DND-41 (cell line): Measurements from ENCODE around the gene ING2.

Experiments used
- ATAC-seq: fragments of 200-7000 bp; cut with Tn5 transposase; 3 replicates; pipeline ENCODE4 v1.9.1; 2021; ENCODE audit warnings: low read depth; ENCODE audit not compliant: insufficient read depth
- DNase-seq: peaks from one replicate; pipeline ENCODE4 v3.0.0-alpha.2; 2020
- H2AFZ ChIP-seq: 2 replicates; pipeline ENCODE4 v1.6.0; 2012; ENCODE audit warnings: low read depth, low read length
- H3K27ac ChIP-seq: 2 replicates; pipeline ENCODE4 v1.5.1; 2012; ENCODE audit warnings: low read length, inconsistent platforms
- H3K27me3 ChIP-seq: fragments of 200-600 bp; sonication (generic); 2 replicates; pipeline ENCODE4 v1.6.0; 2012; ENCODE audit warnings: low read length, mild to moderate bottlenecking, inconsistent platforms; ENCODE audit not compliant: insufficient read depth, poor library complexity
- H3K36me3 ChIP-seq: 2 replicates; pipeline ENCODE4 v1.5.1; 2012; ENCODE audit warnings: low read length, inconsistent platforms; ENCODE audit not compliant: insufficient read depth
- H3K4me1 ChIP-seq: 2 replicates; pipeline ENCODE4 v1.5.1; 2012; ENCODE audit warnings: mild to moderate bottlenecking, low read length; ENCODE audit not compliant: insufficient read depth
- H3K4me2 ChIP-seq: 2 replicates; pipeline ENCODE4 v1.6.0; 2012; ENCODE audit warnings: mild to moderate bottlenecking, moderate library complexity, low read length, inconsistent platforms; ENCODE audit not compliant: insufficient read depth
- H3K4me3 ChIP-seq, 2 experiments: fragments of 200-600 bp in 1 of 2; shearing (Covaris generic) in 1 of 2; 2 replicates each; pipeline ENCODE4 v1.5.1; 2012 to 2016; ENCODE audit warnings: inconsistent platforms in 2 of 2, low read length in 2 of 2, mild to moderate bottlenecking in 2 of 2, low read depth in 1 of 2, moderate library complexity in 1 of 2
- H3K79me2 ChIP-seq: 2 replicates; pipeline ENCODE4 v1.6.0; 2012; ENCODE audit warnings: low read length, inconsistent platforms; ENCODE audit not compliant: insufficient read depth
- H3K9ac ChIP-seq: 2 replicates; pipeline ENCODE4 v1.6.0; 2012; ENCODE audit warnings: low read depth, mild to moderate bottlenecking, inconsistent platforms, low read length, moderate library complexity
- H3K9me3 ChIP-seq: 2 replicates; pipeline ENCODE4 v1.5.1; 2012; ENCODE audit warnings: low read length, moderate library complexity, mild to moderate bottlenecking, inconsistent platforms; ENCODE audit not compliant: insufficient read depth, severe bottlenecking
- H4K20me1 ChIP-seq: 2 replicates; pipeline ENCODE4 v1.6.0; 2012; ENCODE audit warnings: low read length; ENCODE audit not compliant: insufficient read depth
- CTCF ChIP-seq: IDR thresholded peaks from 2 replicates; pipeline ENCODE4 v1.5.1; 2012; ENCODE audit warnings: borderline replicate concordance, low read length, moderate library complexity, mild to moderate bottlenecking; ENCODE audit not compliant: poor library complexity, severe bottlenecking; ENCODE audit errors: extremely low read depth
- EZH2 ChIP-seq: IDR thresholded peaks from 3 replicates; pipeline ENCODE4 v1.6.1; 2012; ENCODE audit warnings: borderline replicate concordance, low read depth, mild to moderate bottlenecking, moderate library complexity, low read length, inconsistent platforms; ENCODE audit not compliant: severe bottlenecking

Gene ING2

GRCh38 chr4:183495184-183495583 lies 9.7 kb upstream of the ING2 start:
- DNase-seq = no peak
- H3K9ac ChIP-seq = no peak overlapping the region
- 0 out of 2 replicates have a peak, but pooled peaks cover 2% of the 10 kb centered on the region for H3K79me2 ChIP-seq
- H3K27me3 ChIP-seq = no peaks in the 10 kb centered on the region
- H3K27ac ChIP-seq = no peak overlapping the region
- H3K9me3 ChIP-seq = no peaks in the 10 kb centered on the region
- no peaks in the 10 kb centered on the region for H4K20me1 ChIP-seq
- no peak for ATAC-seq
- H2AFZ ChIP-seq = no peak overlapping the region
- peaks cover 12% of the 10 kb centered on the region; the same call in 1 of the 2 replicates for H3K36me3 ChIP-seq
- H3K4me2 ChIP-seq = no peak overlapping the region
- no peaks in the 10 kb centered on the region for H3K4me1 ChIP-seq
- TF ChIP-seq EZH2 (no peak), CTCF (no peak)
- H3K4me3 ChIP-seq = no peak overlapping the region

- H3K9me3 ChIP-seq = no peaks in the 10 kb centered on the region
- H2AFZ ChIP-seq = no peak overlapping the region
- TF ChIP-seq EZH2 = no peak
- no peak for TF ChIP-seq CTCF
- no peak for DNase-seq
- no peaks in the 10 kb centered on the region for H3K27me3 ChIP-seq
- peaks cover 31% of the 10 kb centered on the region for H3K79me2 ChIP-seq
- no peak overlapping the region for H3K27ac ChIP-seq
- H4K20me1 ChIP-seq = 0 out of 2 replicates have a peak, but pooled peaks cover 4% of the 10 kb centered on the region
- peaks cover 17% of the 10 kb centered on the region for H3K4me1 ChIP-seq
- no peak for ATAC-seq
- H3K36me3 ChIP-seq = peaks cover 3% of the 10 kb centered on the region; the same call in 1 of the 2 replicates
- no peak overlapping the region for H3K4me3 ChIP-seq
- H3K9ac ChIP-seq = no peak overlapping the region
- H3K4me2 ChIP-seq = no peak overlapping the region
Observed at GRCh38 chr4:183499389-183499788, 5.5 kb upstream of the ING2 start.

- Histone ChIP-seq H3K79me2 (peaks cover 31% of the 10 kb centered on the region), H3K27ac (no peak overlapping the region)
- DNase-seq = no peak
Observed at GRCh38 chr4:183499801-183500200, 5.1 kb upstream of the ING2 start.

More at GRCh38 chr4:183499801-183500200, 5.1 kb upstream of the ING2 start:
- no peak overlapping the region for H3K4me3 ChIP-seq
- H3K4me1 ChIP-seq = peaks cover 17% of the 10 kb centered on the region
- no peaks in the 10 kb centered on the region for H3K27me3 ChIP-seq
- H3K9me3 ChIP-seq = no peaks in the 10 kb centered on the region
- H3K36me3 ChIP-seq = no peaks in the 10 kb centered on the region
- H3K9ac ChIP-seq = no peak overlapping the region
- no peak for ATAC-seq
- H2AFZ ChIP-seq = no peak overlapping the region
- no peak overlapping the region for H3K4me2 ChIP-seq
- 0 out of 2 replicates have a peak, but pooled peaks cover 4% of the 10 kb centered on the region for H4K20me1 ChIP-seq
- TF ChIP-seq CTCF (no peak), EZH2 (no peak)
